GM19328 (cell line): ENCODE results near the gene C1orf167.

Experiments
- ATAC-seq: cut with Tn5 transposase; IDR thresholded peaks from one replicate; pipeline ENCODE4 v1.9.1; 2021; ENCODE audit warnings: mild to moderate bottlenecking, moderate library complexity; ENCODE audit not compliant: unreplicated experiment

C1orf167 gene

DNA sequence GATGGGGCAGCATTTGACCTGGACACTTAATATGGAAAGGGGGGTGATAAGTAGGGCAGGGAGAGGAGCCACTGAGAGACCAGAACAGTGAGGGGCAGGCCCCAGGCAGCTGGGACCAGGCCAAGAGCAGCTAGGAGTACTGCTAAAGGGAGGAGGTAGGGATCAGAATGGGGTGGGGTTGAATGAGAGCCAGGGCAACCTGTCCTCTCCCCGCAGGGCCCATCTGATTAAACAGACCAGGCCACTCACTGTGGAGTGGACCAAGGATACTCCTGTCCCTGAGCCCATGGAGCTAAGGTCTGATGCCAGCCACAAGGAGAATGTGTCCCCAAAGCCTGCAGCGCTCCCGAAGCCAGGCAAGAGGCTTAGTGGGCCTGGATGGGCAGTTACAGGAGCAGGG, 2.1 kb downstream of the C1orf167 start:
- ATAC-seq = no peak

DNA sequence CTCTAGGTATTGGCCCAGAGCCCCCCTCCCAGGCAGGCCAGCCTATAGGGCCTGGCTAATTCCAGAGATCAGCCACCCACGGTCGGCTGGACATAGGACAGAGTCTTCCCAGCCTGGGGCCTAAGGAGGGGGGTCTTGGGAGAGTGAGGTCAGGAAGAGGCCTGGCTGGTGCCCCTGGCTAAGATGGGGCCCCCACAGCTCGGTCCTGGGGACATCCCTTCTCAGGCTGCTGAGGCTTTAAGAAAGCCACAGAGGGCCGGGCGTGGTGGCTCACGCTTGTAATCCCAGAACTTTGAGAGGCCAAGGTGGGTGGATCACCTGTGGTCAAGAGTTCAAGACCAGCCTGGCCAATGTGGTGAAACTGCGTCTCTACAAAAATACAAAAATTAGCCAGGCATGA, 2.5 kb downstream of the C1orf167 start:
- no peak for ATAC-seq

DNA sequence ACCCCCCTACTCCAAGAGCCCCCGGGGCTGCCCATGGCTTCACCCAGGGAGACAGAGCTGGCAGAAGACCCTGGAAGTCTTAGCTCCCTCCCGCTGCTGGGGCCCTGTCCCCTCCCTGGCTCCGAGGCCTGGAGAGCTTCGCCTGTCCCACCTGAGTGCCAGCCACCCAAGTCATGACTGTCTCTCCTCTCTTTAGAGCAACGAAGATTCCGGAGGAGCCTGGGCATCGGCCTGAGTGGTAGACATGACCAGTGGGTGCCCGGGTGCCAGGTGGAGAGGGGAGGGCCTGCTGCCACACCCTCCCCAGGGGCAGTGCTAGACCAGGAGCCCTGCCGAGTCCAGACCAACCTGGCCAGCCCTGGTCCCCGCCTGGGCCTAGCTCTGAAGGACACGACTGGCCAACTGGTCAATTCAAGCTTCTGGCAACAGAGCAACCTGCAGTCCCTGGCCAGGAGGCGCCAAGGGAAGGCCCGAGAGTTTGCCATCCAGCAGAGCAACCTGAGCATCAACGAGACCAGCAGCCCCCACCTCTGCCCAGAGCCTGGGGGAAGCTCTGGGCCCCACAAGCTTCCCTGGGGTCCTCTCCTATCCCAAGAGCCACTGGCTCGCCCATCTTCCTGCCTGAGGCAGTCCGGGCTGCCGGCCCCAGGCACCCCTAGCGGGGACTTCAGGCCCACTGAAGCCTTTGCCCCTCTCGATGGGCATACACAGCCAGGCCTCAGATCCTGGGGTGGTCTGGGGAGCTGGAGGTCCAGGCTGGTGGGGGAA, 3.9 kb downstream of the C1orf167 start:
- no peak for ATAC-seq

DNA sequence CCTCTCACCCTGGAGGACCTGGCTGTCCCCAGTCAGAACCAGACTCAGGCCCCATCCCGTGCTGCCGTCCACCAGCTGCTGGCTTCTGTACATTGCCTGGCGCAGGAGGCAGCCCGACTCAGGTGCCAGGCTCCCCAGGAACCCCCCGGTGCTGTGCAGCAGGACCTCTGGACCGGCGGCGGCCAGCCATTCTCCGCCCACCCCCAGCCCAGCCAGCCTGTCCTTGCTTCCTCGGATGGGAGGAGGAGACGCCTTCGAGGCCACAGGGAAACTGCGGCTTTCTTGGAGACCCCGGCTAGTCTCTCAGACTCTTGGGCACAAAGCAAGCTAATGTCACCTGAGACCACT, 4.4 kb downstream of the C1orf167 start:
- ATAC-seq = no peak

DNA sequence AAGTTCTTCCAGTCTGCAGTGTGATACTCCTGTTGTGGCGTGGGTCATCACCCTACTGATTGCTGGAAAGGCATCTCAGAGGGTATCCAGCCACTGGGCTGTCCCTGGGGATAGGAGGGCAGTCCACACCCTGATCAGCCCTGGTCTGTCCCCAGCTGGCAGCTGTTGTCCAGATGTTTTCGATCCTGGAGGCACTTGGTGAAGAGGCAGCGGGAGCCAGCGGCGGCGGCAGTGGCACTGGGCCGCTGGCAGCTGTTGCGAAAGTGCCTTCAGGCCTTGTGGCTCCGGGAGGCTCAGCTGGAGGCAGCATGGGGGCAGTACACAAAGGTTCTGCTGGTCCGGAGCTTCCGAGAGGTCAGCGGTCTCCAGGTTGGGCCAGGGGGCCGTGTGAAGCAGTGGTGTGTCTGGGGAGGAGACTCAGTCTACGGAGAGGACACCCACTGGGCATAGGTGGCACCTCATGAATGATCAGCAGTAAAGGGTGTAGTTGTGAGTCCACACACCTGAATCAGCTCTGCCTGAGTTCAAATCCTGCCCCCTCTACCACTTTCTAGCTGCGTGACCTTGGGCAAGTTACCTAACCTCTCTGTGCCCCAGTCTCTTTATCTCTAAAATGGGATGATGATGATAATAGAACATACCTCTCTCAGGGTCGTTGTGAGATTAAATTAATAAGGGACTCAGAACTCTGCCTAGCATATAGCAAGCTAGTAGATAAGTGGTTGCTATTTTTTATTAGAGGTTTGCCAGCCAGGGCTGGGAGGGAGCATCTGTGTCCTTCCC, 6.1 kb downstream of the C1orf167 start:
- ATAC-seq = no peak

DNA sequence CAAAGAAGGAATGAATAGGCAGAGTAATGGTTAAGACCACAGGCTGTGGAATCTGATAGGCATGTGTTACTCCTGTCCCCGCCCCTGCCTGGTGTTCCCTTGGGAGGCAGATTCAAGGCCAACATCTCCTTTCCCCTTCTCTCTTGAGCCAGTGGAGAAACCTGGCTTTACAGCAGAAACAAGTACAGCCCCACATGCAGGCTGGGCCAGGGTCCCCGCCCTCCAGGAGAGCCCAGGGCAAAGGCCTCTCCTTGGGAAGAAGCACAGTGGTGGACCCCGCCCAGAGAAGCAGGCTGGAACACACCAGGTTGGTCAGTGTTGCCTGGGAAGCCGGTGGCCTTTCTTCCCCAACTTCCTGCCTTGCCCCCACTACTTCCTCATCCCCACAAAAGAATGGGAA, 6.8 kb downstream of the C1orf167 start:
- no peak for ATAC-seq

DNA sequence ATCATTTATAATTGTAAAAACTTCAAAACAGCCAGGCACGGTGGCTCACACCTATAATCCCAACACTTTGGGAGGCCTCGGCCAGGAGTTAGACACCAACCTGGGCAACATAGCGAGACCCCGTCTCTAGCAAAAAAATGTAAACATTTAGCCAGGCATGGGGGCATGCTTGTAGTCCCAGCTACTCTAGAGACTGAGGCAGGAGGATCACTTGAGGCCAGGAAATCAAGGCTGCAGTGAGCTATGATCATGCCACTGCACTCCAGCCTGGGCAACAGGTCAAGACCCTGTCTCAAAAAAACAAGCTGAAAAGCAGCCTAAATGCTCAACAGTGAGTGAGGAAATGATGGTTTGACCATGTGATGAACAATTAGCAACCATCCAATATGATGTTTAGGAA, 7.3 kb downstream of the C1orf167 start:
- no peak for ATAC-seq

DNA sequence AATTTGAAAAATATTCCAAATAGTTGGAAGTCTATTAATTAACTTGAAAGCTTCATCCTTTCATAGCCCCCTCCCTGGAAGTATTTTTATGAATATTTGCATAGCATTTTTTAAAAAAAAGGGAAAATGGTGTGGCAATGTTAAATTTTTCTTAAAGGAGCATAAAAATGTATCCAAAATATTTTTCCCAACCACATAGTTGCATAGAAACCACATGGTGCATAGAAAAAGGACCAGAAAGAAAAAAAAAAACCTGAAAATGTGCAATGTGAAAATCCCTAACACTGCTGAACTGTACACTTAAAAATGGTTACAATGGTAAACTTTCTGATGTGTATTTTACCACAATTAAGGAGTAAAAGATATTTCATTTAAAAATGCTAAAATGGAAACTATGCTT, 8.0 kb downstream of the C1orf167 start:
- ATAC-seq = no peak

DNA sequence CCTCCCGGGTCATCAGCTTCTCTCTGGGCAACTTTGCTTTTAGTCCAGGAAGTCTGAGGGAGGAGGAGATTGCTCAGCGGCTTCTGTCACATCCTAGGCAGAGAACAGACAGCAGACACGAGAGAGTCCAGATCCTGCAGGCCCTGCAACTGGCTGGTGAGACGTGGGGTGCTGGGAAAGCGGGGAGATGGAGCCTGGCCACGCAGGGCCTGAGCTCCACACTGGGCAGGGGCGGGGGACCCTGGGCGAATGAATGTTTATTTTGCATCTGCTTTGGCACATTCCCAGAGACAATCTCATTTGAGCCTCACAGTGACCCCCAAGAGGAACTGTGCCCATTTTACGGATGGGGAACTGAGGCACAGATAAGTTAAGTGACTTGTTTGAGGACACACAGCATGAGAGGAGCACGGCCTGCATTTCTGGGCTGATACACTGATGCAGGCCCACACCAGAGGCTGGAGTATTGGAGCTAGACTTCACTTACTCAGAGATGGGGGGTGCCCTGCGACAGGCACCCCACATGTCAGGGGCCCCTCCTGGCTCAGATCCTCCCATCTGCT, 9.6 kb downstream of the C1orf167 start:
- no peak for ATAC-seq

DNA sequence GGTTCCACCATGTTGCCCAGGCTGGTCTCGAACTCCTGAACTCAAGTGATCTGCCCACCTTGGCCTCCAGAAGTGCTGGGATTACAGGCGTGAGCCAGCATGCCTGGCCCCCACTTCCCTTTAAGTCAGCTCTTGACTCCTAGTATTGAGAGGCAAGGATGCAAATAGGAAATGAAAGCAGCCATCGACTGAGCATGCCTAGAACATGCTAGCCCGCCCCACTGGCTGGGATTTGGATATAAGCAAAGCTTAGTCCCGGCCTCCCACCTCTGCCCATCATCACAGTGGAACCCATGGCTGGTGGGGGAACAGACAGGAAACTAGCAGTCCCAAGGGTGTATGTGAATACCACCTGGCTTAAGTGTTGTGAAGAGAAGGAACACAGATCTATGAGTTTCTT, 10.5 kb downstream of the C1orf167 start:
- ATAC-seq = no peak

DNA sequence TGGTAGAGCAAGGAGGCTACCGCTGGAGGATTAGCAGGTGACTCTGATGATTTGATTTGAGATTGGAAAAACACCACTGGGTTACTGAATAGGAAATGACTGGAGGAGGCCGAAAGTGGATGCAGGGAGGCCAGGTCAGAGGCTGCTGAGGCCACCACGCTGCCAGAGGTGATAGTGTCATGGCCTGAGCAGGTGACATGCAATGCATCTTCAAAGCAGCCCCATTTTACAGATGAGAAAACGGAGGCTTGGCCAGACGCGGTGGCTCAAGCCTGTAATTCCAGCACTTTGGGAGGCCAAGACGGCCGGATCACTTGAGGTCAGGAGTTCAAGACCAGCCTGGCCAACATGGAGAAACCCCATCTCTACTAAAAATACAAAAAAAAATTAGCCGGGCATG, 12.8 kb downstream of the C1orf167 start:
- ATAC-seq = no peak

DNA sequence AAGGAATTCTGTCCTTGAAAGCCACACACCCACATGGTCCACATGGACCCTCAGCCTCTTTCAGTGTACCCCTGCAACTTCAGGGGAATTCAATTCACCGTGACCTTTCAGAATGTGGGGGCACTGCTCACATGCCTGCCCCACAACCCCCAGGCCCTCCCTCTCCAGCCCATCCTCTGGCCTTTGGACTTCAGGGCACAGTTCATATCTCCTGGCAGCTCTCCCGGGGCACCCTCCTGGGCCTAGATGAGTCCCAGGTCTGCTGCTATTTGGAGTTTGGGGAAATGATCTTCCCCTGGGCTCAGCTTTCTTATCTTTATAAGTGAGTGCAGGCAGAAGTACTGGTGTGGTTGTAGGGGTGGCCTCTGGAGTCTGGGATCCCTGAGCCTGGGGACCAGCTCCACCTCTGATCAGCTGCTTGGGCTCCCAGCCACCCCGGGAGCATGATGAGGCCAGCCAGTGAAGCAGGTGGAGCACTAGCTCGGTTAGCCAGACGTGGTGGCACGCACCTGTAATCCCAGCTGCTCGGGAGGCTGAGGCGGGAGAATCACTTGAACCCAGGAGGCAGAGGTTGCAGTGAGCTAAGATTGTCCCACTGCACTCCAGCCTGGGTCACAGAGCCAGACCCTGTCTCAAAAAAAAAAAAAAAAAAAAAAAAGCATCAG, 15.8 kb downstream of the C1orf167 start:
- ATAC-seq = no peak

DNA sequence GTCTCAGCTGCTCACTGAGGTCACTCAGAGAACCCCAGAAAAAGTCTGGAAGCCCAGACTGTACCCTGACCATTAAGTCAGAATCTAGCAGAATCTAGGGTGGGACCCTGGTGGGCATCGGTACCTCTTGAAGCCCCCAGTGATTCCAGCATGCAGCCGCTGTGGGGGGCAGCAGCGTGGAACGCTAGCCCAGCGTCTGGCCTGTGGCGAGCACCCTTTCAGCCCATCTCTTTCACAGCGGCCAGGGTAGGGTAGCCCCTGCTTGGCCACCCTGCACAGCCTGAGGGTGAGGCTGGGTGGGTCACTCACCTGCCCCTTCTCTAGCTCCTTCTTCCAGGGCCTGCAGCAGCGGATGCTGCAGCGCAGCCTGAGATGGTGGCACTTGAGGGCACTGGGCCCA, 16.3 kb downstream of the C1orf167 start:
- ATAC-seq = no peak

DNA sequence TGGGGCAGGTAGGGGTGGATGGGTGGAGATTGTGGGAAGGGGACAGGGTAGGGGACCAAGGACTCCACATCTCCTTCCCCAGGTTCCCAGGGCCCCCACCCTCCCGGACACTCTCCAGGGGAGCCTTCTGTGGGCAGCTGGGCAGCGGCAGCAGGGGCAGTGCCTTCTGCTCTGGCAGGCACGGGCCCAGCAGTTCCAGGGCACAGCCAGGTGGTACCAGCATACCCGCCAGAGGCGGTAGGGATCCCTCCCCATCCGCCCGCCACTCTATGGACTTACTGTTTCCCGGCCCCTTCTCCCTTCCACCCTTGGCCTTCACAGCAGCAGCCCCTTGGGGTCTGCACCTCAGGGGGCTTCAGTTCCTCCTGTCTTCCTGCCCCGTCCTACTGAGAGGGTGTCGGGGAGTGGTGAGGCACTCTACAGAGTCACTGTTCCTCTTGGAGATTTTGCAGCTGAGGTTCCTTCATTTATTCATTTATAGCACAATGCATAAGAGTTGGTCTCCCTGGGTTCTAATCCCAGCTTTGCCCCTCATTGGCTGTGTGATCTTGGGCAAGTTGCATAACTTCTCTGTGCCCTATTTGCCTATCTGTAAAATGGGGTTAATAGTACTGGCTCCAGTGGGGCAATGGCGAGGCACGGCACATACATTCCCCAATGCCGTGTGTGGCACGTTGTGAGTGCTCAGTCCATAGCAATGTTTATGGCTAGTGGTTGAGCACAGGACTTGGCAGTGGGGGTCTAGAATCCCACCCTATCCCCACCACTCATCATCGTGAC, 17.0 kb downstream of the C1orf167 start:
- ATAC-seq = no peak

DNA sequence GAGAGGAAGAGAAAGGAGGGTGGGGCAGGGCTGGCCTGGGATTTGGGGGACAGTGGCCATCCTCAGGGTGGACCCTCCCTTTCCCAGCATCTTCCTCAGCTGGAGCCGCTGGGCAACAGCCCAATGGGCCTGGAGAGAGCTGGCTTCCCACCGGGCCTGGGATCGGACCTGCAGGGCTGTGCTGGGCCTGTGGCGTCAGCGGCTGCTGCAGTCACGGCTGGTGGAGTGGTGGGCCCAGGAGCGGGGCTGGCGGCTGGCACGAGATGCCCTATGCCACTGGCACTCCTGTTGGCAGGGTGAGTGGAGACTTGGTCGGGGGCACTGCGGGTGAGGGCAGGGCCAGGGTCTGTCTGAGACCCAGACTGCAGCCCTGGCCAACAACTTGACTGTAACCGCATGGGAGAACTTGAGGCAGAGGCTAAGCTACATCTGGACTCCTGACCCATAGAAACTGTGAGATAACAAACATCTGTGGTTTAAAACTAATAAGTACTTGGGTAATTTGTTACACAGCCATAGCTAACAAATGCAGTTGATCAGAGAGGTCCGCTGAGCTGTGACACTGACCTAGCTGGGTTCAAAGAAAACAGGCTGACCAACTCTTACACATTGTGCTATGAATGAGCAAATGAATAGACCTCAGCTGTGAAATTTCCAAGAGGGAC, 17.9 kb downstream of the C1orf167 start:
- no peak for ATAC-seq

DNA sequence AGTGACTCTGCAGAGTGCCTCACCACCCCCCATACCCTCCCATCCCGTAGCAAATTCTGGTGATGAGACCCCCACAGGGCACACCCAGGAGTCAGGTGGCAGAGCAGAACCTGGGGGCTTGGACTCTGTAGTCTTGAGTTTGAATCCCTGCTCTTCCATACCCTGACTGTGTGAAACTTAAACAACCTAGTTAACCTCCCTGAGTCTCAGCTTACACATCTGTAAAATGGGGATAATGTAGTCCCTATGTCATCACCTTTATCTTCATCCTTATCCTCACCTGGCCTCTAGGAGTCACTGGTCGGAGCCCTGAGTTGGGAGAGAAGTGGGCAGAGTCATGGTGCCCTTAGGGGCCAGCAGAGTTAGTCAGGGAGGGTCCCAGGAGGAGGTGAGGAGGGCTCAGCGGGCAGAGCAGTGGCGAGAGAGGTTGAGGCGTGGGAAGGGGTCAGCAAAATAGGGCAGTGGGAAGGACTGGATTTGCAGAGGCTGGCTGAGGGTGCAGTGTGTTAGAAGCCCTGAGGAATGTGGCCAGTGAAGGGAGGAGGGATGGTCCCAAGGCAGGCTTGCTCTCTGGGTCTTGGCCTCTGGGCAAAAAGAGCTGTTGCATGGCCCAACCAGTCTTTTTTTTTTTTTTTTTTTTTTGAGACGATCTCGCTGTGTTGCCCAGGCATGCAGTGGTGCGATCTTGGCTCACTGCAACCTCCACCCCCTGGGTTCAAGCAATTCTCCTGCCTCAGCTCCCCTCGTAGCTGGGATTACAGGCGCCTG, 18.6 kb downstream of the C1orf167 start:
- ATAC-seq = no peak

DNA sequence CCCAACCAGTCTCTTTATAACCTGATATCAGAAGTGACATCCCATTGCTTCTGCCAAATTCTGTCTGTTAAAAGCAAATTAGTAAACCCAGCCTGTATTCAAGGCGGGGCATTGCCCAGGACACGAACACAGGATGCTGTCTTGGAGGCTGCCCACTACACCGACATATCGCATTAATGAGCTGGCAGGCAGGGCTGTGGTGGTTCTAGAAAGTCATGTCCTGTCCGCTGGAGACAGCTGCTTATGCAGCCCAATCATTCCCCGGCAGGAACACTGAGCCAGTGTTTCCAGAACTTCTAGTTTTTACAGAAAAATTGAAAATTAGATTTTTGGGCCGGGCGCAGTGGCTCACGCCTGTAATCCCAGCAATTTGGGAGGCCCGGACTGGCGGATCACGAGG, 19.3 kb downstream of the C1orf167 start:
- ATAC-seq = no peak

DNA sequence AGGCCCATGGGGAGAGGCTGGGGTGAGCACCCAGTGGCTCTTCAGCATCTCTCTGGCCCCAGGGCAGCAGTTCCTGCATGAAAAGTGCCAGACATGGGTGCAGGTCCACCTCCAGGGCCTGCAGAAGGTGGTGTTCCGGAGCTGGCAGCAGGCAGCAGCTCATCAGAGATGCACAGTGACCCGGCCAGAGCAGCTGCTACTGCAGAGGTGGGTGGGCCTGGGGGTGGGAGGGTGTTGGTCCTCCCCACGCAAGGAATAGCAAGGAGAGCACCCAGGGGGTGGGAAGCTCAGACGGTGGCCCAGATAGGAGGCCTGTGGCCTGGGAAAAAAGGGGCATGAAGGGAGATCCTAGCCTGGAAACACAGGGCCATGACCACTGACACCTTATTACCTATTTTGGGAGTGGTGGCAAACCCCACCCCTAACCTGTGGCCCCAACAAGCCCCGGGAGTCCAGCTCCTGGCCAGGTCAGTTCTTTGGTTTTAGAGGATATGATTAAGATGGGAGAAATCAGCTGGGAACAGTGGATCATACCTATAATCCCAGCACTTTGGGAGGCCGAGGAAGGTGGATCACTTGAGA, 20.2 kb downstream of the C1orf167 start:
- no peak for ATAC-seq

DNA sequence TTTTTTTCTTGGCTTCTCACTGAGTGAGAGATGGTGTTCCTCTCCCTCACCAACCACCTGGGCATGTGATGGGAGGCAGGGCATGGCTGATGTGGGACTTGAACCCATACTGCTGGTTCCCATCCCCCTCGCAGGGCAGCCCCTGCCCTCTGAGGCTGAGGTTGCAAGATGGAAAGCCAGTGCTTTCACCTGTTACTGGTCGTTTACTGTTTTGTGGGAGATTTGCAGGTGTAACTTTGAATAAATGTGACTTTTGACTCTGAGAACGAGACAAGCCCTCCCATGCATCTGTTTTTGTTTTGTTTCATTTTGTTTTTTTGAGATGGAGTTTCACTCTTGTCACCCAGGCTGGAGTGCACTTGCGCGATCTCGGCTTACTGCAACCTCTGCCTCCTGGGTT, 21.6 kb downstream of the C1orf167 start:
- ATAC-seq = no peak
